ENCODE data around the gene APBA2.

DNA sequence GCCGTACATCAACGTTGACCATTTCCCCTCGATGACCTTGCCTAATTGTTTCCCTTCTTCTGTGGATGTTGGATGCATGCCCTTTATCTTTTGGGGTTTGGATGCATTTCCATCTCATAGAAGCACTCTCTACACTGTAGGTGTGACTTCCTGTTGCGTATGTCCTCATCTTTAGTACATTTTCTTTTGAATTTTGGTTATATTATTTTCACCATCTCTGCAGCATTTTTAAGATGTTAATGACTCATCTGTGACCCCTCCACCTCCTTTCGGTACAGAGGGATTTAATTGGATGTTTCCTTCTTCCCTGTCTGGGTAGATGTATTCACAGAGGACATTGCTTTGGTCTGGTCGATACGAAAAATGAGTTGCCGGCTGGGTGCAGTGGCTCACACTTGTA is 172.1 kb downstream of the APBA2 start:
- TF ChIP-seq, protein P1, sequence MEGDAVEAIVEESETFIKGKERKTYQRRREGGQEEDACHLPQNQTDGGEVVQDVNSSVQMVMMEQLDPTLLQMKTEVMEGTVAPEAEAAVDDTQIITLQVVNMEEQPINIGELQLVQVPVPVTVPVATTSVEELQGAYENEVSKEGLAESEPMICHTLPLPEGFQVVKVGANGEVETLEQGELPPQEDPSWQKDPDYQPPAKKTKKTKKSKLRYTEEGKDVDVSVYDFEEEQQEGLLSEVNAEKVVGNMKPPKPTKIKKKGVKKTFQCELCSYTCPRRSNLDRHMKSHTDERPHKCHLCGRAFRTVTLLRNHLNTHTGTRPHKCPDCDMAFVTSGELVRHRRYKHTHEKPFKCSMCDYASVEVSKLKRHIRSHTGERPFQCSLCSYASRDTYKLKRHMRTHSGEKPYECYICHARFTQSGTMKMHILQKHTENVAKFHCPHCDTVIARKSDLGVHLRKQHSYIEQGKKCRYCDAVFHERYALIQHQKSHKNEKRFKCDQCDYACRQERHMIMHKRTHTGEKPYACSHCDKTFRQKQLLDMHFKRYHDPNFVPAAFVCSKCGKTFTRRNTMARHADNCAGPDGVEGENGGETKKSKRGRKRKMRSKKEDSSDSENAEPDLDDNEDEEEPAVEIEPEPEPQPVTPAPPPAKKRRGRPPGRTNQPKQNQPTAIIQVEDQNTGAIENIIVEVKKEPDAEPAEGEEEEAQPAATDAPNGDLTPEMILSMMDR (IDR thresholded peaks at IDR 0.05; ENCODE audit: low read length) = no peak
- no peak for TF ChIP-seq EZH2 (optimal IDR thresholded peaks at IDR 0.05; ENCODE audit: low read depth, low read length)

Measured in MM.1S (cell line).